GM19452 (cell line): ENCODE data around the gene AQP2.

Experiments used
- ATAC-seq: cut with Tn5 transposase; IDR thresholded peaks from one replicate; pipeline ENCODE4 v1.9.1; 2021; ENCODE audit not compliant: unreplicated experiment

Gene AQP2, protein sequence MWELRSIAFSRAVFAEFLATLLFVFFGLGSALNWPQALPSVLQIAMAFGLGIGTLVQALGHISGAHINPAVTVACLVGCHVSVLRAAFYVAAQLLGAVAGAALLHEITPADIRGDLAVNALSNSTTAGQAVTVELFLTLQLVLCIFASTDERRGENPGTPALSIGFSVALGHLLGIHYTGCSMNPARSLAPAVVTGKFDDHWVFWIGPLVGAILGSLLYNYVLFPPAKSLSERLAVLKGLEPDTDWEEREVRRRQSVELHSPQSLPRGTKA

DNA sequence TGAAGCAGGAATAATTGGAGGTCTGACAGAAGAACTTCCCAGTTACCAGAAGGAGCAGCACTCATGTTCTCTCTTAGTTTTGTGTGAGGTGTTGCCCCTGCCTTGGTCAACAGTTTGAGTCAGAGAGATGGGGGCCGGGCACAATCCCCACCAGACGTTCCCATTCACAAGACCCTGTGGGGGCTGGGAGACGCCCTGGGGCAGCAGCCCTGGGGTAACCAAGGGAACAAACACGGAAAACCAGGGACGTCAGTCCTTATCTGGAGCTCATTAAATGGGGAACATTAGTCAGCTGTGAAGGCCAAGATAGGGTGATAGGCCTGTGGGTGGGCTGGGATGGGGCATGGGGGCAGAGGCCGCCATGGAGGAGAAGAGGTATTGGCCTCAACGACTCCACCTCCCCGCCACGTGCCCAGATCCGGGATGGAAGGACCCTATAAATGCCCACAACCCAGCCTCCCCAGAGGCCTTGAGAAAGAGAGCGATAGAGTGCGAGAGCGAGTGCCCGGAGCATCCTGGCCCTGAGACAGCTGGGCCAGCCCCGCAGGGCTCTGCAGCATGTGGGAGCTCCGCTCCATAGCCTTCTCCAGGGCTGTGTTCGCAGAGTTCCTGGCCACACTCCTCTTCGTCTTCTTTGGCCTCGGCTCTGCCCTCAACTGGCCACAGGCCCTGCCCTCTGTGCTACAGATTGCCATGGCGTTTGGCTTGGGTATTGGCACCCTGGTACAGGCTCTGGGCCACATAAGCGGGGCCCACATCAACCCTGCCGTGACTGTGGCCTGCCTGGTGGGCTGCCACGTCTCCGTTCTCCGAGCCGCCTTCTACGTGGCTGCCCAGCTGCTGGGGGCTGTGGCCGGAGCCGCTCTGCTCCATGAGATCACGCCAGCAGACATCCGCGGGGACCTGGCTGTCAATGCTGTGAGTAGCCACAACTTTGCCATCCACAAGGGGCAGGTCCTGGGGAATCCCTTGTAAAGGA is at the start of gene AQP2:
TSS of gene AQP2 (plus strand) at position 465 of the 979 bp plus-strand sequence. CDS start at position 559, 94 bp downstream.
- no peak for ATAC-seq

- no peak for ATAC-seq
These were observed 49.5 kb upstream of the AQP2 start for GRCh38 chr12:49901026-49901425.

- ATAC-seq = no peak
These were observed 48.6 kb upstream of the AQP2 start for GRCh38 chr12:49901986-49902385.

GRCh38 chr12:49902399-49903350 is 47.9 kb upstream of the AQP2 start:
- no peak for ATAC-seq

- ATAC-seq = no peak
These were observed 47.2 kb upstream of the AQP2 start for GRCh38 chr12:49903351-49903699.

DNA sequence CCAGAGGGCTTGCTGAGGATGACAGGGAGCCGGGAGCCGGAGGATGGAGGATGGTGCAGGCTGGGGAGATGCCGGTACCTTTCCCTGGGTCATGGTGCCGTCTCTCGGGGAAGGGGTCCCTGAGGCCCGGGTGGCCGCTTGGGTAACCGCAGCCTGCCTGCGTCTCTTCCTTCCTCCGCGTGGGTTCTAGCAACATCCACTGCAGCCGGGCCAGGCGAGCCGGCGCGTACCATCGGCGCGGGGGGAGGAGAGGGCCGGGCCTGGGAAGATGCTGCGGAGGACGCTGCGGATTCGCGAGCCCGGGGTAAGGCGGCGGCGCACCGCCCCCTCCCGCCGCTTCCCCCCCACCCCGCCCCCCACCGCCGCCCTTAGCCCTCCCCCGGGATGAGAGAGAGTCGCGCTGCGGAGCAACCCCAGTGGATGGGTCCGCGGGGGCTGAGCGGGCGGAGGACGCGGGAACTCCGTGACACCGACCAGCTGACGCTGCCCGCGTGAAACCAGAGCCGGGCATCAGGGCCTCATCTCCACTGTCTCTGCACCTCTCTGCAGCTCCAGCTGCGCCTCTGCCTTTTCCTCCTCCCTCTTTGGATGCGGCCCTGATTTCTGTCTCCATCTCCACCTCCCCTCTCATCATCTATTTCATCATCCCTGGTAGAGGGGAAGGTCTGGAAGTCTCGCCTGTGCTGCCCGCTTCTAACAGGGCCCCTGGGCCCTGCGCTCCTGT is 46.7 kb upstream of the AQP2 start, which contains the start of gene FAIM2:
TSS of gene FAIM2 (minus strand) at position 201 of the 724 bp plus-strand sequence. CDS start at position 93, 108 bp downstream.
- ATAC-seq = no peak

- no peak for ATAC-seq
These were observed 45.9 kb upstream of the AQP2 start for GRCh38 chr12:49904601-49905000.

DNA sequence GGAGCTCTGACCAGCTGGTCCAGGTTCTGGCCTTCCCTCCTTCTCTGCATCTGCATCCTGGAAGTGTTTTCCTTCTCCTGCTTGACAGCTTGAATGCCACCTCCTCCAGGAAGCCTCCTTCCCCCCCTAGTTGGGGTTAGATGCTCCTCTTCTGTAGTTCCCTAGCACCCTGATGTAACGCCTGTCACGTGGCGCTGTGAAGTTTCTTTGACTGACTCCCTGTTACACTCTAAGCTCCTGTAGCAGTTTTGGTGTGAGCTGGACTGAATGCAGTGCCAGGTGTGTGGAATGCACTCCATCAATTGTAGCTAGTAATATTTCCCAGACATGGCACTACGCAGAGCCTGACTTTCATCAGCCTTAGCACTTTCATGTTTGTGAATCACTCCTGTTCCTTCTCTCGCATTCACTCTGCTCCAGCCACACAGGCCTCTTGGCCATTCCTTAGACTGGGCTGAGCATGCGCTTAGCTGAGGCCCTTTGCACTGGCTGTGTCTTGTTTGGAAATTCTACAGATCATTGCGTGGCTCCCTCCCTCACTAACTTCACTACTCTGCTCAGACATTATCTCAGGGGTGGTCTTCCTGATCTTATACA is 44.7 kb upstream of the AQP2 start:
- no peak for ATAC-seq

GRCh38 chr12:49907352-49907751 is 43.2 kb upstream of the AQP2 start:
- no peak for ATAC-seq

GRCh38 chr12:49909356-49909755 is 41.2 kb upstream of the AQP2 start:
- no peak for ATAC-seq

GRCh38 chr12:49909826-49910225 is 40.7 kb upstream of the AQP2 start:
- ATAC-seq = no peak

GRCh38 chr12:49910331-49911212 is 40.0 kb upstream of the AQP2 start:
- no peak for ATAC-seq

DNA sequence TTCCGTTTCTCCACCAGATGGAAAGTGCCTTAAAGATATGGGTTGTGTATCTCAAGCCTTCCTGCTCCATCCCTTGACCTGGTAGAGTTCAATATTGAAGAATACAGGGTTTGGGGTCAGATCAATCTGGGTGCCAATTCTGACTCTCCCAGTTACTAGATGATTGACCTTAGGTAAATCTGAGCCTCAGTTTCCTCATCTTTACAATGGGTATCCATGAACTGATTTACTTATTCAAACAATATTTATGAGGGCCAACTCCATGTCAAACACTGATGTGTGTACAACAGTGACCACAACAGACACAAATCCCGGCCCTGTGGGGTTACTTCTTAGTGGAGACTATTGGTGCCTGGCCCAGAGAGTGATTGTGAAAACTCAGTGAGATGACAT is 39.3 kb upstream of the AQP2 start:
- ATAC-seq = no peak

GRCh38 chr12:49912345-49913255 is 37.9 kb upstream of the AQP2 start:
- no peak for ATAC-seq

DNA sequence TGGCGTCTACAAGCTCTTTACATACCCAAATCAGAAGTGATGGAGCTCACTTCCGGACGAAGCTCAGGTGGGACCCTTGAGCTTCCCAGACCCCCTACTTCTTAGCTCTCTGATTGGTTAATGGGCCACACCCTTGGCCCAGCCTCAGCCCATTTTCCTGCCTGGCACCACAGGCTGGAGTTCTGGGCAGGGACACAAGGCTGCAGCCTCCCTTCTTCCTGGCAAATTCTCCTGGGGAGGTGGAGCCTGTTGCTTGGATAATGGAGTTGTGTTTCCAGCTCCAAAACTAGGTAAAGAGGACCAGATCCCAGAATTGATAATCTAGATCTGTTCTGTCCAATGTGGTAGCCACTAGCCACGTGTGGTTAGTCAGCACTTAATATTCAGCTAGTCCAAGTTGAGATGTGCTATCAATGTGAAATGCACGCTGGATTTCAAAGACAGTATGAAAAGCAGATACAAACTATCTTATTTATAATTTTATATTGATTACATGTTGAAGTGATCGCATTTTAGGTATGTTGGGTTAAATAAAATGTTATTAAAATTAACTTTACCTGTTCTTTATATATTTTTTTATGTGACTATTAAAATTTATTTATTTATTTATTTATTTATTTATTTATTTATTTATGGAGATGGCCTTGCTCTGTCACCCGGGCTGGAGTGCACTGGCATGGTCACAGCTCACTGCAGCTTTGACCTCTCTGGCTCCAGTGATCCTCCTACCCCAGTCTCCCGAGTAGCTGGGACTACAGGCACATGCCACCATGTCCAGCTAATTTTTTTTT is 34.2 kb upstream of the AQP2 start:
- no peak for ATAC-seq

GRCh38 chr12:49917166-49917787 is 33.3 kb upstream of the AQP2 start:
- ATAC-seq = no peak

- ATAC-seq = no peak
These were observed 32.8 kb upstream of the AQP2 start for GRCh38 chr12:49917788-49918173.
